GM12878 (cell line): Measurements from ENCODE around the gene MAEL. TPM values are rescaled to one million over a fixed set of nuclear protein-coding genes. Genes with fewer than 3 reads are reported as not detected.

Experiments
- ATAC-seq: fragments of 200-7000 bp; cut with Tn5 transposase; 3 replicates; pipeline ENCODE4 v1.9.1; 2020; ENCODE audit warnings: mild to moderate bottlenecking, moderate library complexity
- BruUV-seq: library from RNA; stranded (reverse); fragments of 400-500 nt; replicated peaks from 2 replicates; lab custom pipeline; 2021; lab: Mats Ljungman, UMichigan
- CTCF ChIA-PET: fragments of 300-600 bp; sonication (Branson Sonifier 250); formaldehyde crosslinking; extraction: SDS; loops from one replicate; lab custom pipeline; 2021; ENCODE audit warnings: inconsistent platforms; lab: Yijun Ruan, JAX
- POLR2A ChIA-PET: fragments of 350-600 bp; formaldehyde crosslinking; extraction: SDS; loops from one replicate; lab custom pipeline; 2021; ENCODE audit warnings: inconsistent platforms; lab: Charles Lee
- RAD21 ChIA-PET: fragments of 300-600 bp; sonication (Branson Sonifier 250); formaldehyde crosslinking; loops from one replicate; lab custom pipeline; 2023; ENCODE audit warnings: antibody characterized with exemption; ENCODE audit not compliant: unreplicated experiment; lab: Charles Lee
- SMC1A ChIA-PET: fragments of 300-600 bp; sonication (Branson Sonifier 250); formaldehyde crosslinking; loops from one replicate; lab custom pipeline; 2023; ENCODE audit not compliant: unreplicated experiment, uncharacterized antibody; lab: Charles Lee
- DNase-seq: peaks from one replicate; pipeline ENCODE4 v3.0.0-alpha.2; 2011; ENCODE audit warnings: low read depth, low spot score
- FAIRE-seq: peaks from 3 replicates; lab custom pipeline; 2011; peaks lifted over from hg19 to GRCh38; lab: Jason Lieb, UNC
- H2AFZ ChIP-seq: 2 replicates; pipeline ENCODE4 v1.6.0; 2011; ENCODE audit warnings: low read depth, low read length, control low read depth; ENCODE audit not compliant: control insufficient read depth
- H3K27ac ChIP-seq: 2 replicates; pipeline ENCODE4 v1.5.1; 2011; ENCODE audit warnings: control low read depth; ENCODE audit not compliant: control insufficient read depth, insufficient read depth
- H3K27me3 ChIP-seq, 2 experiments: replicated peaks in 1 of 2; 2 replicates each; pipeline versions ENCODE4 v1.6.0 to v1.6.1; 2011; ENCODE audit warnings: low read length in 1 of 2; ENCODE audit not compliant: control insufficient read depth in 2 of 2, insufficient read depth in 2 of 2
- H3K36me3 ChIP-seq, 2 experiments: 2 replicates each; pipeline ENCODE4 v1.5.1; 2011; ENCODE audit warnings: low read length in 1 of 2; ENCODE audit not compliant: control insufficient read depth in 2 of 2, insufficient read depth in 2 of 2
- H3K4me1 ChIP-seq: 2 replicates; pipeline ENCODE4 v1.6.1; 2011; ENCODE audit warnings: mild to moderate bottlenecking, low read length, moderate library complexity, mixed read lengths; ENCODE audit not compliant: control insufficient read depth, insufficient read depth
- H3K4me2 ChIP-seq: 2 replicates; pipeline ENCODE4 v1.6.0; 2011; ENCODE audit warnings: control low read depth; ENCODE audit not compliant: control insufficient read depth, insufficient read depth
- H3K4me3 ChIP-seq: fragments of 200-600 bp; sonication (generic); 2 replicates; pipeline ENCODE4 v1.5.1; 2016
- H3K79me2 ChIP-seq: 2 replicates; pipeline ENCODE4 v1.6.0; 2011; ENCODE audit warnings: low read length; ENCODE audit not compliant: control insufficient read depth, insufficient read depth
- H3K9ac ChIP-seq: 2 replicates; pipeline ENCODE4 v1.8.0; 2011; ENCODE audit warnings: low read length, control low read depth, mixed read lengths; ENCODE audit not compliant: control insufficient read depth, insufficient read depth
- H3K9me3 ChIP-seq: replicated peaks from 3 replicates; pipeline ENCODE4 v1.5.1; 2011; ENCODE audit warnings: mild to moderate bottlenecking, low read length; ENCODE audit not compliant: control insufficient read depth, insufficient read depth
- H4K20me1 ChIP-seq: 2 replicates; pipeline ENCODE4 v1.6.0; 2011; ENCODE audit not compliant: control insufficient read depth, insufficient read depth
- GABPA ChIP-seq: IDR thresholded peaks from 2 replicates; pipeline ENCODE4 v1.6.1; 2014; ENCODE audit warnings: antibody characterized with exemption, low read depth, mild to moderate bottlenecking, inconsistent platforms
- JUND ChIP-seq: IDR thresholded peaks from 2 replicates; pipeline ENCODE4 v1.6.1; 2012; ENCODE audit warnings: low read depth, mild to moderate bottlenecking, low read length, improper control_type of control experiment, moderate library complexity
- NFYB ChIP-seq: IDR thresholded peaks from 2 replicates; pipeline ENCODE4 v1.6.1; 2011; ENCODE audit warnings: low read depth, mild to moderate bottlenecking, low read length, improper control_type of control experiment, moderate library complexity; ENCODE audit not compliant: insufficient read depth
- ZBED1 ChIP-seq: IDR thresholded peaks from 2 replicates; pipeline ENCODE4 v1.6.1; 2016; ENCODE audit warnings: borderline replicate concordance
- ZNF24 ChIP-seq: fragments of 450-650 bp; IDR thresholded peaks from 2 replicates; pipeline ENCODE4 v1.6.1; 2017; ENCODE audit warnings: antibody characterized with exemption, mild to moderate bottlenecking
- WGBS: methylation state at CpG from one replicate; pipeline ENCODE4 v1.1.6; 2016; ENCODE audit warnings: low lambda C conversion rate; ENCODE audit not compliant: insufficient replicate concordance, insufficient coverage; ENCODE audit errors: missing lambda C conversion rate; 5-methylcytosine and 5-hydroxymethylcytosine counted together
- in situ Hi-C: fragments of 300-500 bp; cut with MboI; formaldehyde crosslinking; loops from 9 replicates; pipeline ENCODE4 v1.14.3; 2018; ENCODE audit warnings: mixed read lengths
- intact Hi-C: fragments of 100-400 bp; cut with micrococcal nuclease; formaldehyde crosslinking; loops from one replicate; pipeline ENCODE4 v1.14.2; 2022; ENCODE audit not compliant: unreplicated experiment
- polyA plus RNA-seq, 11 experiments: library from polyadenylated mRNA; depleted of rRNA in 4 of 11; unstranded in 6 of 11; stranded (reverse) in 5 of 11; fragments of >200 nt; fragmentation: Nextera tagmentation in 4 of 11; fragmentation: Illumina TruSeq in 1 of 11; extraction: Ambion mirVana in 4 of 11; extraction: Trizol in 1 of 11; gene quantifications; 1 replicate in 1 of 11; 2 replicates in 10 of 11; pipeline versions ENCODE4 v1.2.1 to v1.2.3, GENCODE V29; 2011 to 2016; ENCODE audit warnings: inconsistent platforms in 2 of 11, missing spikeins in 2 of 11, low read depth in 1 of 11
- total RNA-seq, 4 experiments: library from RNA; depleted of rRNA in 3 of 4; stranded (reverse); fragments of >200 nt in 3 of 4; fragmentation: Illumina TruSeq in 1 of 4; extraction: Trizol in 1 of 4; gene quantifications; 2 replicates each; pipeline versions ENCODE4 v1.2.1 to v1.2.3, GENCODE V29; 2013 to 2021
- TF ChIP-seq, protein P1 (sequence below): fragments of 450-650 bp; IDR thresholded peaks from 2 replicates; pipeline ENCODE4 v1.6.1; 2014; ENCODE audit warnings: mild to moderate bottlenecking
- TF ChIP-seq, protein P2 (sequence below): fragments of 450-650 bp; IDR thresholded peaks from 2 replicates; pipeline ENCODE4 v1.6.1; 2017; ENCODE audit warnings: antibody characterized with exemption, mild to moderate bottlenecking, moderate library complexity
- TF ChIP-seq, protein P3 (sequence below): fragments of 450-650 bp; IDR thresholded peaks from 2 replicates; pipeline ENCODE4 v1.6.1; 2017; ENCODE audit warnings: mild to moderate bottlenecking, moderate library complexity
- TF ChIP-seq, protein P4 (sequence below): fragments of 450-650 bp; formaldehyde crosslinking; IDR thresholded peaks from 2 replicates; pipeline ENCODE4 v1.4.0; 2022; ENCODE audit warnings: mild to moderate bottlenecking, moderate library complexity

Gene MAEL
- total and polyA plus RNA-seq, 10 of the 15 experiments (the other 5 are each of a cell fraction or from before 2014, with no cell fraction given): 0.10 to 0.43 (median 0.24) TPM; not detected in 2

DNA sequence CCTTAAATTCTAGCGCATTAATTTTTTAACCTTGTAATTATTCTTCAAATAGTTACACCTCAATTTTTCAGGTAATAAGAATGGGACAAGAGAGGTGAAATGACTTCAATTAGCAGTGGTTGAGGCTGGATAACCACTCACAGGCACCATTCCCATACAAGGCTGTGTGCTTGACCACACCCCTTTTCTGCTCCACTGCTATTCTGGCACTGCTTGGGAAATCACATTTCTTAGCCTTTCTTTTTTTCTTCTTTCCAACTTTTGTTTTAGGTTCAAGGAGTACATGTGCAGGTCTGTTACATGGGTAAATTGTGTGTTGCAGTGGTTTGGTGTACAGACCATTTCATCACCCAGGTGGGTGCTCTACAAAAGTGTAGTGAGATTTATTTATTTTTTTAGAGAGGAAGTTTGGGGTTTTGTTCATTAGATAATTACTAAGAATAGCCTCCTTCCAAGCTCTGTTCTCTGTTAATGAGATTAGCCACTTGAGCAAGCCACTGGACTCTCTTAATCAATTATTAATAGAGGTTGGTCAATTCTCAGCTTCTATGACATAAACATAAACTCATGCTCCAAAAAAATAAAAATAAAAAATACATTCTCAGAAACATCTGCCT, 28.1 kb upstream of the MAEL start:
- WGBS: 100% methylated on average over 1 of the region's 1 CpG
- ChIA-PET SMC1A (interaction anchor here (1.1 kb wide), 1 partner anchor 31 kb away, joined by 3 read pairs; no protein-coding TSS in a partner anchor), RAD21 (no interaction called here), POLR2A (no interaction called here), CTCF (interaction anchor here (1.4 kb wide), 1 partner anchor 50 kb away, joined by 6 read pairs; no protein-coding TSS in a partner anchor)
- in situ Hi-C loops (no loop called here), intact Hi-C loops (no loop called here)
- no peaks in the 10 kb centered on the region for H4K20me1 ChIP-seq
- H3K4me3 ChIP-seq: no peak overlapping the region
- BruUV-seq: no TSS peak
- ATAC-seq (no peak), DNase-seq (no peak), FAIRE-seq (no peak)
- H2AFZ ChIP-seq: no peak overlapping the region
- H3K27ac ChIP-seq: no peak overlapping the region
- H3K9me3 ChIP-seq: no peaks in the 10 kb centered on the region; the same call in 2 of the 3 replicates
- no peaks in the 10 kb centered on the region for H3K36me3 ChIP-seq
- H3K4me2 ChIP-seq: no peak overlapping the region
- H3K9ac ChIP-seq: no peak overlapping the region
- no peaks in the 10 kb centered on the region for H3K79me2 ChIP-seq
- 0 out of 4 replicates have a peak, but pooled peaks cover 0 to 2% of the 10 kb centered on the region in 2 experiments for H3K27me3 ChIP-seq
- no peaks in the 10 kb centered on the region for H3K4me1 ChIP-seq
- TF ChIP-seq ZBED1: no peak
- TF ChIP-seq ZNF24: no peak
- TF ChIP-seq, protein P1, sequence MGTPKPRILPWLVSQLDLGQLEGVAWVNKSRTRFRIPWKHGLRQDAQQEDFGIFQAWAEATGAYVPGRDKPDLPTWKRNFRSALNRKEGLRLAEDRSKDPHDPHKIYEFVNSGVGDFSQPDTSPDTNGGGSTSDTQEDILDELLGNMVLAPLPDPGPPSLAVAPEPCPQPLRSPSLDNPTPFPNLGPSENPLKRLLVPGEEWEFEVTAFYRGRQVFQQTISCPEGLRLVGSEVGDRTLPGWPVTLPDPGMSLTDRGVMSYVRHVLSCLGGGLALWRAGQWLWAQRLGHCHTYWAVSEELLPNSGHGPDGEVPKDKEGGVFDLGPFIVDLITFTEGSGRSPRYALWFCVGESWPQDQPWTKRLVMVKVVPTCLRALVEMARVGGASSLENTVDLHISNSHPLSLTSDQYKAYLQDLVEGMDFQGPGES: no peak
- TF ChIP-seq, protein P2, sequence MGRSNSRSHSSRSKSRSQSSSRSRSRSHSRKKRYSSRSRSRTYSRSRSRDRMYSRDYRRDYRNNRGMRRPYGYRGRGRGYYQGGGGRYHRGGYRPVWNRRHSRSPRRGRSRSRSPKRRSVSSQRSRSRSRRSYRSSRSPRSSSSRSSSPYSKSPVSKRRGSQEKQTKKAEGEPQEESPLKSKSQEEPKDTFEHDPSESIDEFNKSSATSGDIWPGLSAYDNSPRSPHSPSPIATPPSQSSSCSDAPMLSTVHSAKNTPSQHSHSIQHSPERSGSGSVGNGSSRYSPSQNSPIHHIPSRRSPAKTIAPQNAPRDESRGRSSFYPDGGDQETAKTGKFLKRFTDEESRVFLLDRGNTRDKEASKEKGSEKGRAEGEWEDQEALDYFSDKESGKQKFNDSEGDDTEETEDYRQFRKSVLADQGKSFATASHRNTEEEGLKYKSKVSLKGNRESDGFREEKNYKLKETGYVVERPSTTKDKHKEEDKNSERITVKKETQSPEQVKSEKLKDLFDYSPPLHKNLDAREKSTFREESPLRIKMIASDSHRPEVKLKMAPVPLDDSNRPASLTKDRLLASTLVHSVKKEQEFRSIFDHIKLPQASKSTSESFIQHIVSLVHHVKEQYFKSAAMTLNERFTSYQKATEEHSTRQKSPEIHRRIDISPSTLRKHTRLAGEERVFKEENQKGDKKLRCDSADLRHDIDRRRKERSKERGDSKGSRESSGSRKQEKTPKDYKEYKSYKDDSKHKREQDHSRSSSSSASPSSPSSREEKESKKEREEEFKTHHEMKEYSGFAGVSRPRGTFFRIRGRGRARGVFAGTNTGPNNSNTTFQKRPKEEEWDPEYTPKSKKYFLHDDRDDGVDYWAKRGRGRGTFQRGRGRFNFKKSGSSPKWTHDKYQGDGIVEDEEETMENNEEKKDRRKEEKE: no peak
- TF ChIP-seq NFYB: no peak
- TF ChIP-seq GABPA: no peak
- no peak for TF ChIP-seq JUND
- TF ChIP-seq, protein P3, sequence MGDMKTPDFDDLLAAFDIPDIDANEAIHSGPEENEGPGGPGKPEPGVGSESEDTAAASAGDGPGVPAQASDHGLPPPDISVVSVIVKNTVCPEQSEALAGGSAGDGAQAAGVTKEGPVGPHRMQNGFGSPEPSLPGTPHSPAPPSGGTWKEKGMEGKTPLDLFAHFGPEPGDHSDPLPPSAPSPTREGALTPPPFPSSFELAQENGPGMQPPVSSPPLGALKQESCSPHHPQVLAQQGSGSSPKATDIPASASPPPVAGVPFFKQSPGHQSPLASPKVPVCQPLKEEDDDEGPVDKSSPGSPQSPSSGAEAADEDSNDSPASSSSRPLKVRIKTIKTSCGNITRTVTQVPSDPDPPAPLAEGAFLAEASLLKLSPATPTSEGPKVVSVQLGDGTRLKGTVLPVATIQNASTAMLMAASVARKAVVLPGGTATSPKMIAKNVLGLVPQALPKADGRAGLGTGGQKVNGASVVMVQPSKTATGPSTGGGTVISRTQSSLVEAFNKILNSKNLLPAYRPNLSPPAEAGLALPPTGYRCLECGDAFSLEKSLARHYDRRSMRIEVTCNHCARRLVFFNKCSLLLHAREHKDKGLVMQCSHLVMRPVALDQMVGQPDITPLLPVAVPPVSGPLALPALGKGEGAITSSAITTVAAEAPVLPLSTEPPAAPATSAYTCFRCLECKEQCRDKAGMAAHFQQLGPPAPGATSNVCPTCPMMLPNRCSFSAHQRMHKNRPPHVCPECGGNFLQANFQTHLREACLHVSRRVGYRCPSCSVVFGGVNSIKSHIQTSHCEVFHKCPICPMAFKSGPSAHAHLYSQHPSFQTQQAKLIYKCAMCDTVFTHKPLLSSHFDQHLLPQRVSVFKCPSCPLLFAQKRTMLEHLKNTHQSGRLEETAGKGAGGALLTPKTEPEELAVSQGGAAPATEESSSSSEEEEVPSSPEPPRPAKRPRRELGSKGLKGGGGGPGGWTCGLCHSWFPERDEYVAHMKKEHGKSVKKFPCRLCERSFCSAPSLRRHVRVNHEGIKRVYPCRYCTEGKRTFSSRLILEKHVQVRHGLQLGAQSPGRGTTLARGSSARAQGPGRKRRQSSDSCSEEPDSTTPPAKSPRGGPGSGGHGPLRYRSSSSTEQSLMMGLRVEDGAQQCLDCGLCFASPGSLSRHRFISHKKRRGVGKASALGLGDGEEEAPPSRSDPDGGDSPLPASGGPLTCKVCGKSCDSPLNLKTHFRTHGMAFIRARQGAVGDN: no peak
- TF ChIP-seq, protein P4, sequence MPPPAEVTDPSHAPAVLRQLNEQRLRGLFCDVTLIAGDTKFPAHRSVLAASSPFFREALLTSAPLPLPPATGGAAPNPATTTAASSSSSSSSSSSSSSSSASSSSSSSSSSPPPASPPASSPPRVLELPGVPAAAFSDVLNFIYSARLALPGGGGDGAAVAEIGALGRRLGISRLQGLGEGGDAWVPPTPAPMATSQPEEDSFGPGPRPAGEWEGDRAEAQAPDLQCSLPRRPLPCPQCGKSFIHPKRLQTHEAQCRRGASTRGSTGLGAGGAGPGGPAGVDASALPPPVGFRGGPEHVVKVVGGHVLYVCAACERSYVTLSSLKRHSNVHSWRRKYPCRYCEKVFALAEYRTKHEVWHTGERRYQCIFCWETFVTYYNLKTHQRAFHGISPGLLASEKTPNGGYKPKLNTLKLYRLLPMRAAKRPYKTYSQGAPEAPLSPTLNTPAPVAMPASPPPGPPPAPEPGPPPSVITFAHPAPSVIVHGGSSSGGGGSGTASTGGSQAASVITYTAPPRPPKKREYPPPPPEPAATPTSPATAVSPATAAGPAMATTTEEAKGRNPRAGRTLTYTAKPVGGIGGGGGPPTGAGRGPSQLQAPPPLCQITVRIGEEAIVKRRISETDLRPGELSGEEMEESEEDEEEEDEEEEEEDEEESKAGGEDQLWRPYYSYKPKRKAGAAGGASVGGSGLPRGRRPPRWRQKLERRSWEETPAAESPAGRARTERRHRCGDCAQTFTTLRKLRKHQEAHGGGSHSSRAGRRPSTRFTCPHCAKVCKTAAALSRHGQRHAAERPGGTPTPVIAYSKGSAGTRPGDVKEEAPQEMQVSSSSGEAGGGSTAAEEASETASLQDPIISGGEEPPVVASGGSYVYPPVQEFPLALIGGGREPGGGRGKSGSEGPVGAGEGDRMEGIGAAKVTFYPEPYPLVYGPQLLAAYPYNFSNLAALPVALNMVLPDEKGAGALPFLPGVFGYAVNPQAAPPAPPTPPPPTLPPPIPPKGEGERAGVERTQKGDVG: no peak
